HL-60 (cell line): ENCODE measurements around the gene BAD.

Experiments
- POLR2AphosphoS5 ChIP-seq: IDR thresholded peaks from 2 replicates; pipeline ENCODE4 v1.6.1; 2012; ENCODE audit warnings: low read depth
- SPI1 ChIP-seq: IDR thresholded peaks from 2 replicates; pipeline ENCODE4 v1.6.1; 2012; ENCODE audit warnings: low read depth, mild to moderate bottlenecking, borderline replicate concordance
- TF ChIP-seq, protein P1 (sequence below): IDR thresholded peaks from one replicate; pipeline ENCODE4 v1.5.1; 2011; ENCODE audit warnings: low read length, control low read depth, inconsistent platforms; ENCODE audit not compliant: insufficient read depth

DNA sequence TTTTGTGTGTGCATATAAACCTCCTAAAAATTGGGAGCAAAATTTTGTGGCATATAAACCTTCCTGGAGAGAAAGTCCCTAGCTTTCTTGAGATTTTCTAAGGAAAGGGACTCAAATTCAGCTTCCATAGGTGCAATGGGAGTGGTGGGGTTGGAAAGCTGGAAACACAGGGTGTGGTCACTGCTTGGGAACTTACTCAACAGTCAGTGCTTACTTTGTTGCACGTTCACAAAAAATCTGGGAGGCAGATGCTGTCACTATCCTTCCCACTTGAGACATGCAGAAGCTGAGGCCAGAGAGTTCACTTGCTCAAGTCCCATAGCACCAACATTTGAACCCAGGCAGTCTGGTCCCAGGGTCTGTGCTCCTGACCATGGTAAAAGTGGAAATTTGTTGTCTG is 11.8 kb upstream of the BAD start:
- TF ChIP-seq, protein P1, sequence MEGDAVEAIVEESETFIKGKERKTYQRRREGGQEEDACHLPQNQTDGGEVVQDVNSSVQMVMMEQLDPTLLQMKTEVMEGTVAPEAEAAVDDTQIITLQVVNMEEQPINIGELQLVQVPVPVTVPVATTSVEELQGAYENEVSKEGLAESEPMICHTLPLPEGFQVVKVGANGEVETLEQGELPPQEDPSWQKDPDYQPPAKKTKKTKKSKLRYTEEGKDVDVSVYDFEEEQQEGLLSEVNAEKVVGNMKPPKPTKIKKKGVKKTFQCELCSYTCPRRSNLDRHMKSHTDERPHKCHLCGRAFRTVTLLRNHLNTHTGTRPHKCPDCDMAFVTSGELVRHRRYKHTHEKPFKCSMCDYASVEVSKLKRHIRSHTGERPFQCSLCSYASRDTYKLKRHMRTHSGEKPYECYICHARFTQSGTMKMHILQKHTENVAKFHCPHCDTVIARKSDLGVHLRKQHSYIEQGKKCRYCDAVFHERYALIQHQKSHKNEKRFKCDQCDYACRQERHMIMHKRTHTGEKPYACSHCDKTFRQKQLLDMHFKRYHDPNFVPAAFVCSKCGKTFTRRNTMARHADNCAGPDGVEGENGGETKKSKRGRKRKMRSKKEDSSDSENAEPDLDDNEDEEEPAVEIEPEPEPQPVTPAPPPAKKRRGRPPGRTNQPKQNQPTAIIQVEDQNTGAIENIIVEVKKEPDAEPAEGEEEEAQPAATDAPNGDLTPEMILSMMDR = no peak
- no peak for TF ChIP-seq SPI1
- no peak for TF ChIP-seq POLR2AphosphoS5
